Naive B cell (primary cell): Measurements from ENCODE around the gene MCHR2. TPM values are rescaled to one million over a fixed set of nuclear protein-coding genes. Genes with fewer than 3 reads are reported as not detected.
A peak's percentile ranks its signal among the peaks of the same experiment; 100 is the strongest.
"Not testable (repeated sequence)": the region's sequence is repeated elsewhere in the genome, so short reads cannot be mapped to it uniquely, and the experiment has no call there.

ENCODE experiments used
- ATAC-seq, 2 donors: fragments of 150-1000 bp; cut with Tn5 transposase; 2 replicates each; pipeline ENCODE4 v1.10.0; 2021; ENCODE audit warnings: low read depth in 2 of 2, mild to moderate bottlenecking in 2 of 2, moderate library complexity in 2 of 2
- DNase-seq: peaks from one replicate; pipeline ENCODE4 v3.0.0; 2022
- H3K27ac Mint-ChIP-seq, 6 donors: one replicate each; pipeline ENCODE4 v1.8.0; 2020 to 2022; ENCODE audit warnings: mild to moderate bottlenecking in 6 of 6, mixed read lengths in 6 of 6, moderate library complexity in 5 of 6, inconsistent platforms in 2 of 6
- H3K27me3 Mint-ChIP-seq, 3 donors: one replicate each; pipeline ENCODE4 v1.8.0; 2021 to 2022; ENCODE audit warnings: mixed read lengths in 3 of 3, mild to moderate bottlenecking in 1 of 3
- H3K36me3 Mint-ChIP-seq, 2 donors: one replicate each; pipeline ENCODE4 v1.8.0; 2020 to 2022; ENCODE audit warnings: mixed read lengths in 2 of 2, inconsistent platforms in 1 of 2, mild to moderate bottlenecking in 1 of 2
- H3K4me1 Mint-ChIP-seq, 3 donors: one replicate each; pipeline ENCODE4 v1.8.0; 2020 to 2022; ENCODE audit warnings: mixed read lengths in 3 of 3, inconsistent platforms in 1 of 3, mild to moderate bottlenecking in 1 of 3, moderate library complexity in 1 of 3
- H3K4me3 Mint-ChIP-seq, 8 donors: one replicate each; pipeline ENCODE4 v1.8.0; 2020 to 2022; ENCODE audit warnings: mild to moderate bottlenecking in 8 of 8, mixed read lengths in 8 of 8, moderate library complexity in 8 of 8, inconsistent platforms in 2 of 8
- H3K9me3 Mint-ChIP-seq, 7 donors: one replicate each; pipeline ENCODE4 v1.8.0; 2020 to 2022; ENCODE audit warnings: mixed read lengths in 7 of 7, mild to moderate bottlenecking in 5 of 7, inconsistent platforms in 2 of 7, moderate library complexity in 1 of 7
- polyA plus RNA-seq, 6 donors: library from polyadenylated mRNA; unstranded; fragments of 300-500 nt; fragmentation: Illumina TruSeq; gene quantifications; one replicate each; pipeline ENCODE4 v1.2.3, GENCODE V29; 2021; ENCODE audit warnings: low read depth in 6 of 6

Gene MCHR2
- not detected for polyA plus RNA-seq

DNA sequence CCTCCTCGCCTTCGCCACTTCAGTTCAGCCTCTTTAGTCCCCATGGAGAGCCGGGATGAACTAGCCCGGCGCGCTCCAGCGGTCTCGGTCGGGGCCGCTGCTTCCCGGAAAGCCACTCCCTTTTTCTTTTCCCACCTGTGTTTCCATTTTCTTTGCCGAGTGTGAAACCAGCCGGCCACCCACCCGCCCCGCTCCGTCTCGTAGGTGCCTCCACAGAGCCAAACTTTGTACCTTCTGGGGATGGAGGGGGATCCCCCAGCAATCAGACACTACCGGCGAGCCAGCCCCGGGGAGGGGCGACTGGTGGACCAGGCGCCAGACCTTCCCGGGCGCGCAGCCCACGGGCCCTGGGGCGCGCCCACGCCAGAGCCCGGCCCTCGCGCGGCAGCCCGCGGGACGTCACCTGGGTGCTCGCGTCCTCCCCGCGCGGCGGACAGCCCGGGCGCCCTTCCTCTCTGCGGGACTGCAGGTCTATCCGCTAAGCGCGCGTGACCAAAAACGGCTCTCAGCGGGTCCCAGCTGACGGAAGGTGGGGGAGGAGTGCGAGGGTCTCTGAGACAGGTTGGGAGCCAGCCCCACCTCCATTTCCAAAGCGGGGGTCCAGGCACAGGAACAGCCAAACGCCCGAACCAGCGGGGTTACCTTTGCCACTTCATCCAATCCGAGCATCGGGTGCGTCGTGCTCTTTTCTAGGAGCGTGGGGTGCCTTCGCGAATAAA lies at the start of gene MCHR2:
MCHR2 (minus strand) TSS at position 691 of the 719 bp plus-strand sequence. CDS start 38,076 bp downstream, outside the sequence.
- H3K4me1 Mint-ChIP-seq: no peaks in the 10 kb centered on the region
- H3K9me3 Mint-ChIP-seq: peaks cover 0 to 5% (median 0%) of the 10 kb centered on the region in 7 donors
- peak within 1 kb of the TSS in 1 of 6 donors; percentile 47 for H3K27ac Mint-ChIP-seq
- peak within 1 kb of the TSS in 1 of 8 donors; percentile 51 for H3K4me3 Mint-ChIP-seq
- ATAC-seq (no peak), DNase-seq (no peak)
- H3K36me3 Mint-ChIP-seq: no peaks in the 10 kb centered on the region
- peaks cover 50 to 51% (median 50%) of the 10 kb centered on the region in 3 donors for H3K27me3 Mint-ChIP-seq

- Mint-ChIP-seq H3K36me3 (peaks cover 0 to 22% of the 10 kb centered on the region in 2 donors), H3K9me3 (peaks cover 6 to 34% (median 10%) of the 10 kb centered on the region in 7 donors)
- not testable (repeated sequence) for DNase-seq, ATAC-seq, H3K4me3 Mint-ChIP-seq, H3K4me1 Mint-ChIP-seq, H3K27me3 Mint-ChIP-seq, H3K27ac Mint-ChIP-seq
Observed at GRCh38 chr6:100038546-100038945, 44.5 kb upstream of the MCHR2 start.

DNA sequence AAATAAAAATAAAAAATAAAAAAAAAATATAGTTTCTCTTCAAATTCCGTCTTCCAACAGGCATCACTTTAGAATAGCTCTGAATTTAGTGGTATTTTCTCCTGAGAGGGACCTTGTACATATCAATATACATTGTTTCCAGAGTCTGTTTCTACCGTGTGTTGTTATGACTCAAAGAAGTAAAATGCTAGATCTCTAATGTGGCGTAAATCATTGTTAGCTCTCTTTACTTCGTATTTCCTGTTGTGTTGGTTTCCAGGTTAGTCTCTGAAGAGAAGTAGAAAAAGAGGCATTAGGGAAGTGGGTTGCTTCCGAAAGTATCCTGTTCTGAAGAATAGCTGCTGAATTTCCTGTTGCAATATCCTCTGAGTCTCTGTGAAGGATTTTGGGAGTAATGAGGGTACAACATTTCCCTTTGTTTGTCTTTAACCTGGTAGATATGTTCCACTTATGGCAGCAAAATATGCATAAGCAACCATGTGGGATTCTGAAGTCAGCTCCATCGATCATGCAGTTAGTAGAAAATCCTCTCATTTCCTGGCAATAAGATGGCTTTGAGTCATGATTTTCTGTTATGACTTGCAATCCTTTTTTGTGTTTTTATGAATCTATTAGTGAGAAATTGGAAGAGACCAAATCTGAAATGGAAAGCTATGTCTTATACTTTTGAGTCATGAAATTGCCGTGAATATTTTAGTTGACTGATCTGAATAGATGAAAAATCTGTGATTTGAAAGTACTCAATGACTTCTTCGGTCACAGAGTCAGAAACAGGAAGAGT lies 42.0 kb upstream of the MCHR2 start:
- Mint-ChIP-seq H3K4me1 (no peaks in the 10 kb centered on the region), H3K36me3 (peaks cover 0 to 20% of the 10 kb centered on the region in 2 donors), H3K27ac (no peak overlapping the region), H3K4me3 (no peak overlapping the region), H3K27me3 (peaks cover 0 to 9% (median 0%) of the 10 kb centered on the region in 3 donors), H3K9me3 (peaks cover 4 to 29% (median 9%) of the 10 kb centered on the region in 7 donors)
- ATAC-seq: no peak
- no peak for DNase-seq

DNA sequence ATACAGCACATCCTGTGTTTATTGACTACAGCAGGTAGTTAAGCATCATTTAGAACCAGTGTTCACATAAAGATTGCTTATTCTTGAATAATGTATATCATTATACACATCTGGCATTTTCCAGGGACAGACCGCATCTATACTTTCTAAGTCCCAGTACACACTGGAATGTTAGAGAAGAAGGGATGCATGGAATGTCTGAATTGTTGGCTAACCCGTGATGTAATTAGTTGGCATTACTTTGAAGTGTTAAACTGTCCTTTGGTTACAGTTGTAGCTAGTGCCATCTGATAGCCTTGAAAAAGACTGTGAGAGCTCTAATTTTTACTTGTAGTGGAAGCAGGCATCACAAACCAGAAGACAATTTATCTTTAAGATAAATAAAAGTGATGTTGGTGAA lies 29.8 kb upstream of the MCHR2 start:
- H3K27ac Mint-ChIP-seq: no peak overlapping the region
- no peak for ATAC-seq
- H3K36me3 Mint-ChIP-seq: no peaks in the 10 kb centered on the region
- no peak overlapping the region for H3K4me3 Mint-ChIP-seq
- no peak for DNase-seq
- H3K4me1 Mint-ChIP-seq: no peaks in the 10 kb centered on the region
- no peaks in the 10 kb centered on the region for H3K27me3 Mint-ChIP-seq
- peaks cover 0 to 22% (median 3%) of the 10 kb centered on the region in 7 donors for H3K9me3 Mint-ChIP-seq

DNA sequence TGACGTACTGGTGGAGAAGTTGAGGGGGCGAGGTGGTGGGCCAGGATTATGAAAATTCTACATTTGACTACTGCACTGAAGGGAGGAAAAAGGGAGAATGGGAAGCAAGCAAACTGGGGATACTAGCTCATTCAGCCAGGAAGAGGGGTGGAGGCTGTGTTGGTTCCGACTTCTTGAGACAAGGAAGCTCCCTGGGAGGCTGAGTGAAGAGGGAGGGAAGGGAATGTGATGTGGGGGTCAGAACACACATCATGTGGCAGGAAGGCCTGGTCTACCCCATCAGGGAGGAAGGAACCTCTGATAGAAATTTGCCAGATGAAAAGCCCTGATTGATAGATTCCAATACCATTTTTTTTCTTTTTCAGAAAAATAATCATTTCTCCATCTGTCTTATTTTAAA lies 28.8 kb upstream of the MCHR2 start:
- H3K27ac Mint-ChIP-seq: no peak overlapping the region
- no peaks in the 10 kb centered on the region for H3K27me3 Mint-ChIP-seq
- ATAC-seq (no peak), DNase-seq (no peak)
- H3K4me1 Mint-ChIP-seq: no peaks in the 10 kb centered on the region
- peaks cover 0 to 5% of the 10 kb centered on the region in 2 donors for H3K36me3 Mint-ChIP-seq
- no peak overlapping the region for H3K4me3 Mint-ChIP-seq
- H3K9me3 Mint-ChIP-seq: peaks cover 5 to 26% (median 9%) of the 10 kb centered on the region in 7 donors

- ATAC-seq (no peak), DNase-seq (no peak)
- H3K4me1 Mint-ChIP-seq: no peaks in the 10 kb centered on the region
- no peak overlapping the region for H3K27ac Mint-ChIP-seq
- H3K27me3 Mint-ChIP-seq: peaks cover 7 to 12% (median 9%) of the 10 kb centered on the region in 3 donors
- H3K4me3 Mint-ChIP-seq: no peak overlapping the region
- no peaks in the 10 kb centered on the region for H3K9me3 Mint-ChIP-seq
- H3K36me3 Mint-ChIP-seq: no peaks in the 10 kb centered on the region
Observed at GRCh38 chr6:100008857-100009256, 14.8 kb upstream of the MCHR2 start.

DNA sequence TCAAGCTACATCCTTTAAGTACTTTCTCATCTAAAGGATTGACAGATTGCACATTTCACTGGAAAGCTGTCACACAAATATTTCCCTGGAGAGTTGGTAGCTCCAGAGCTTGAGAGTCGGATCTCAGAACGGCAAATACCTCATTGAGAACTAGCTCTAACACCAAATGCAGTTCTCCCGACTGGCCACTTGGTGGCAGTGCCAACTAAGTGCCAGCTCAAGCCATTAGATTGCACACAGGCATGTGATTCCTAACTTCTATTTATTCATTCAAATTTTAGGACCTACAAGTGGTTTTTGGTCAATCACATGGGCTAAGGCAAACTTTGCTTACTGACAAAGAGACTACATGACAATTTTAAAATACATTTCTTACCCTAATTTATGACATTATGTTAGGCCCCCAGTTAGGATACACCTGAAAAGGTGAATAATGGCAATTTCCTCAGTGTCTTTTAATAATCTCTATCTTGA lies 7.9 kb upstream of the MCHR2 start:
- no peaks in the 10 kb centered on the region for H3K9me3 Mint-ChIP-seq
- H3K4me3 Mint-ChIP-seq: no peak overlapping the region
- no peaks in the 10 kb centered on the region for H3K4me1 Mint-ChIP-seq
- no peaks in the 10 kb centered on the region for H3K36me3 Mint-ChIP-seq
- DNase-seq: no peak
- H3K27me3 Mint-ChIP-seq: peaks cover 9 to 22% (median 9%) of the 10 kb centered on the region in 3 donors
- peak in 1 of 2 donors; percentile 37 for ATAC-seq
- no peak overlapping the region for H3K27ac Mint-ChIP-seq

DNA sequence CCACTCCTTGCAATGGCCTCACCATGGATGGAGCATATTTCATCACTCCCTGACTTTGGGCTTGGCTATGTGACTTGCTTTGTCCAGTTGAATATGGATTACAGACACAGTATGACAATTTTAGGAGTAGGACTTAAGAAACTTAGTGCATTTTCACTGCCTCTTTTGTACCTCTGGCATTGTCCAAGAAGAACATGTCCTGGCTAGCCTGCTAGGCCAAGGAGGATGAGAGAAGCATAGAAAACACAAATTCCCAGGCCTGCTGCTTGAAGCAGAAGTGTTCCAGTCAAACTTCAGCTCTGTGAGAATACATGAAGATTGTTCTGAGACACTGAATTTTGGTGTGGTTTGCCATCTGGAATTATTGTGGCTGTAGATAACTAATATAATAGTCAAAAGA lies 3.1 kb upstream of the MCHR2 start:
- Mint-ChIP-seq H3K27me3 (peaks cover 34 to 47% (median 44%) of the 10 kb centered on the region in 3 donors), H3K36me3 (no peaks in the 10 kb centered on the region), H3K4me1 (no peaks in the 10 kb centered on the region), H3K9me3 (peaks cover 0 to 5% (median 0%) of the 10 kb centered on the region in 7 donors), H3K4me3 (no peak overlapping the region), H3K27ac (no peak overlapping the region)
- ATAC-seq (no peak), DNase-seq (no peak)

DNA sequence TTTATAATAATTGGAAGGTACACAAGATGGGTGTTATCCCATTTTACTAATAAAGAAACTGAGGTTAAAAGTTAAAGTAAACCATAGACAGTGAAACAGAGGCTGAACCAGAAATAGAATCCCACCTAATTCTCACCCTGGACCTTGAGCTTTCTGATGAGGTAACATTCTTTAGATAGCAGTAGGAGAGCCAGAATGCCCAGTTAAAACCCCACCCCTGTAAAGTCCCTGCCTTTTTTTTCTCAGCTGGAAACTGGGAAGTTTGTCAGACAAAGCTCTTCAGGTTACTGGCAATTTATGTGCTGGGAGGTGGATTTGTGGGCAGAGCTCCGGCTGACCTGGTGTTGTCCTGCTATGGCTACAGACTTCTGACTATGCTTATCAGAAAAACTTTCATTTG lies 1.9 kb upstream of the MCHR2 start:
- H3K4me3 Mint-ChIP-seq: no peak overlapping the region
- DNase-seq: no peak
- no peak for ATAC-seq
- H3K27me3 Mint-ChIP-seq: peaks cover 40 to 46% (median 42%) of the 10 kb centered on the region in 3 donors
- peaks cover 0 to 5% (median 0%) of the 10 kb centered on the region in 7 donors for H3K9me3 Mint-ChIP-seq
- H3K4me1 Mint-ChIP-seq: no peaks in the 10 kb centered on the region
- no peak overlapping the region for H3K27ac Mint-ChIP-seq
- H3K36me3 Mint-ChIP-seq: no peaks in the 10 kb centered on the region

GRCh38 chr6:99993146-99993532 lies 884 bp downstream of the MCHR2 start:
- no peaks in the 10 kb centered on the region for H3K36me3 Mint-ChIP-seq
- peak overlapping the region in 1 of 6 donors; percentile 47 for H3K27ac Mint-ChIP-seq
- DNase-seq (no peak), ATAC-seq (no peak)
- H3K4me3 Mint-ChIP-seq: no peak overlapping the region
- H3K9me3 Mint-ChIP-seq: peaks cover 0 to 5% (median 0%) of the 10 kb centered on the region in 7 donors
- peaks cover 50 to 53% (median 51%) of the 10 kb centered on the region in 3 donors for H3K27me3 Mint-ChIP-seq
- no peaks in the 10 kb centered on the region for H3K4me1 Mint-ChIP-seq

DNA sequence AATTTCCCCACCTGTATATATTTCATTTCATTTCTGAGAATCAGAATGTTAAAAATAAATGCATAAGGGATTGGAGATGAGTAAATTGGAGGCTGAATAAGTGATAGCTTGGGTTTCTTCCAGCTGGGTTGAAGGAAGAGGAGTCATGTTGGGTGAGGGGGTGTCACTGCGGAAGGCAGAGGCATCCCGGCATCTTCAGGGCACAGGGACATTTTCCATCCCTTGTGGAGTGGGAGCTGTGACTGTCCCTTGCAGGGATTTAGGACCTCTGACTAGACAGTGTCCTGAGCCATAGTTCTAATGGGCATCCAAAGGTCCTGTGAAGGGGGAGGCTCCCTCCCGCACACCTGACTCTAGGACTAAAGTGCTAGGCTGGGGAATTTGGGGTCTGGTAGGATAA lies 2.1 kb downstream of the MCHR2 start:
- peaks cover 50 to 53% (median 51%) of the 10 kb centered on the region in 3 donors for H3K27me3 Mint-ChIP-seq

DNA sequence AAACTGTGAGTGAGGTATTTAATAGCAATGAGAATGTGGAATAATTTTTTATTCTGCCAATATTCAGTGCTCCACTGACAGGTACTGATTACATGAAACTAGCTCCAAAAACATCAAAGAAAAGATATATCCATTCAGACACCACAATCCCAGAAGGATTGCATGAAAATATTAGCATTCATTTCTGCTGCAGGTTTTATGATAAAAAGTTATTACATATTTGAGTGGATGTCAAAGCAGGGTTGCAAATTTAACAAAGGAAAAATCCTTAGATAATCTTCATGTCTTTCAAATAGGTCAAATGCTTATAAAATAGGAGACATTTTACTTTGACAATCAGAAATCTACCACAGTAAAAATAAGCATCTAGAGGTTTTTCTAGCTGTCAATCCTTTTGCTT lies 13.3 kb downstream of the MCHR2 start:
- Mint-ChIP-seq H3K4me1 (no peaks in the 10 kb centered on the region), H3K9me3 (peaks cover 0 to 4% (median 1%) of the 10 kb centered on the region in 7 donors), H3K36me3 (no peaks in the 10 kb centered on the region), H3K27ac (no peak overlapping the region), H3K27me3 (peaks cover 0 to 13% (median 10%) of the 10 kb centered on the region in 3 donors), H3K4me3 (no peak overlapping the region)
- no peak for DNase-seq
- no peak for ATAC-seq

More for the DNA sequence above, 2.1 kb downstream of the MCHR2 start:
- H3K9me3 Mint-ChIP-seq: peaks cover 0 to 5% (median 0%) of the 10 kb centered on the region in 7 donors
- H3K36me3 Mint-ChIP-seq: no peaks in the 10 kb centered on the region
- ATAC-seq (no peak), DNase-seq (no peak)
- H3K27ac Mint-ChIP-seq: no peak overlapping the region
- H3K4me3 Mint-ChIP-seq: no peak overlapping the region
- H3K4me1 Mint-ChIP-seq: no peaks in the 10 kb centered on the region

GRCh38 chr6:99979953-99980352 lies 14.1 kb downstream of the MCHR2 start:
- no peak overlapping the region for H3K27ac Mint-ChIP-seq
- no peaks in the 10 kb centered on the region for H3K36me3 Mint-ChIP-seq
- no peak overlapping the region for H3K4me3 Mint-ChIP-seq
- H3K27me3 Mint-ChIP-seq: peaks cover 0 to 15% (median 5%) of the 10 kb centered on the region in 3 donors
- H3K9me3 Mint-ChIP-seq: peaks cover 0 to 8% (median 4%) of the 10 kb centered on the region in 7 donors
- H3K4me1 Mint-ChIP-seq: no peaks in the 10 kb centered on the region
- ATAC-seq: no peak
- no peak for DNase-seq
